Parathyroid adenoma (tissue), 2 donors: ENCODE data around the gene TXLNA.

Source experiments
- H2AFZ ChIP-seq: fragments of 300-600 bp; sonication (generic); one replicate; pipeline ENCODE4 v1.7.0; 2017; ENCODE audit warnings: antibody characterized with exemption, mild to moderate bottlenecking
- H3K27ac ChIP-seq: fragments of 300-600 bp; sonication (generic); one replicate; pipeline ENCODE4 v1.7.0; 2017
- H3K27me3 ChIP-seq: fragments of 300-600 bp; sonication (generic); one replicate; pipeline ENCODE4 v1.7.0; 2017; ENCODE audit warnings: low read length; ENCODE audit not compliant: control insufficient read depth, insufficient read depth
- H3K36me3 ChIP-seq: fragments of 300-600 bp; sonication (generic); one replicate; pipeline ENCODE4 v1.7.0; 2017; ENCODE audit warnings: low read length; ENCODE audit not compliant: control insufficient read depth, insufficient read depth
- H3K4me1 ChIP-seq: fragments of 300-600 bp; sonication (generic); one replicate; pipeline ENCODE4 v1.7.0; 2017; ENCODE audit warnings: control low read depth
- H3K4me2 ChIP-seq: fragments of 300-600 bp; sonication (generic); one replicate; pipeline ENCODE4 v1.7.0; 2017; ENCODE audit warnings: low read length
- H3K4me3 ChIP-seq: fragments of 300-600 bp; sonication (generic); one replicate; pipeline ENCODE4 v1.7.0; 2017; ENCODE audit warnings: low read depth, low read length
- H3K79me2 ChIP-seq: fragments of 300-600 bp; sonication (generic); one replicate; pipeline ENCODE4 v1.7.0; 2017; ENCODE audit warnings: control low read depth
- H3K9ac ChIP-seq: fragments of 300-600 bp; sonication (generic); one replicate; pipeline ENCODE4 v1.7.0; 2017; ENCODE audit warnings: mild to moderate bottlenecking
- H3K9me3 ChIP-seq: fragments of 300-600 bp; sonication (generic); one replicate; pipeline ENCODE4 v1.7.0; 2017; ENCODE audit warnings: low read length; ENCODE audit not compliant: control insufficient read depth
- TF ChIP-seq, protein P1 (sequence below): fragments of 300-600 bp; sonication (generic); IDR thresholded peaks from one replicate; pipeline ENCODE4 v1.7.0; 2017; ENCODE audit warnings: antibody characterized with exemption, mild to moderate bottlenecking
- donor health status: primary hyperparathyroidism.

Gene TXLNA

DNA sequence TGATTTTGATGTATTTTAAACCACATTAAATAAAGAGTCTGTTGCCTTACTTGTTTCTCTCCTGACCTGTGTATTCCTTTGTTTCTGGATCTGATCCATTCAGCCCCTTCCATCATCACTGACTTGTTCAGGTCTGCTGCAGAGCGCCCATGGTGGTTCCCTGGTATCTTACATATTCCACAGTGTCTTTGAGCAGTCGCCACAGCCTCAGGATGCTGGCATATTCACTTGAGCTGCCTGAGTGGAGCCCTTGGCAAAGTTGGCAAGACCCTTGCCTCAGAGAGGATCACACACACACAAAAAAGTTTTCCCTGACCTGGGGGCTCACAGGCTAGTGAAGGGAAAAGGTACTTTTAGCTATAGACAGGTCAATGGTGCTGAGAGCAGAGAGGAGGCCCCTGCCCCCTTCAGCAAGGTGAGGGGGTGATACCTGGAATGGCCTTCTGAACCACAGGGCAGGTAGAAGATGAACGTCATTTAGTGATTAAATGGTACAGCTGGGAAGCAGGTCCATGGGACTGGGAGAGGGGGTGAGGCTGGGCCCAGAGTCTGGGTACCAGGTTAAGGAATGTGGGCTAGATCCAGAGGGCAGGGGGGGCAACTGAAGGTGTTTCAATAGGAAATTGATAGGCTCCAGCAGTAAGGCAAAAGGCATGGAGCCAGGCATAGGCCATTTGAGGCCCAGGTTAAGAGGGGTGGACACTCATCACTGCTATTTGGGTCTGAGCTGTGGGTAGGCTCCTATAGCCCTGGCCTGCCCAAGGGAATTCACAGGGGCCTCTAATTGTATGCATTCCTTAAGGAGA, 19.0 kb downstream of the TXLNA start:
- H3K9ac ChIP-seq: no peak overlapping the region
- peaks cover 11% of the 10 kb centered on the region for H3K4me1 ChIP-seq
- H3K27ac ChIP-seq: no peak overlapping the region

DNA sequence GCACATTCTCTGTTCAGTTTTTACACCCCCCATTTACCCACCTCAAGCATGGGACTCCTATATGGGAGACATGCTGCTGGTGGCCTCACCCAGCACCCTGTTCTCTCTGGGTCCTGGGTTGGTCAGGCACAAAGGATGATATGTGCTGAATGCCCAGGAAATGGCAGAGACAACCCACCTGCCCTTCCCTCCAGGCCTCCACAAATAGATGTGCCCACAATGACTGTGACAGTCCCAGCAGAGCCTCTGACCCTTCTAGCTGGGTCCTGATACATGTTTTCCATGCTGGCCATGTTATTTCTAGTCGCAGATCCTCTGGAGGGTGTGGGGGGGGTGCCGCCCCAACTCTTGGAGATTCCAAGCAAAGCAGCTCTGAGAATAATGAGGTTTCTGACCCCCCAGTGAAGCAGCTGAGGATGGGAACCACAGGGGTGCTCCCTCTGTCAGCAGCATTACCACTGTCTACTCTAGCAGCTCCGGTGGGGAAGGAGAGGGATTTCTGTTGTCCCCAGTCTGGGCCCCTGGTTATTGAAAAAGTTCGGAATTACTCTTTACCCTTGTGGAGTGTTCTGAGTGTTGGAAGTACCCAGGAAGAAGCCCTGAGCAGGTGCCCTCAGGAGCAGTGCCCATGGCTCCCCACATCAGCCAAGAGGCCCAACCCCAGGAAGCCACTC, 19.7 kb downstream of the TXLNA start:
- H3K9ac ChIP-seq: no peak overlapping the region
- H3K4me3 ChIP-seq: peak overlapping the region; percentile 33
- peak overlapping the region; percentile 55 for H3K4me2 ChIP-seq
- no peaks in the 10 kb centered on the region for H3K27me3 ChIP-seq
- H3K27ac ChIP-seq: peak overlapping the region; percentile 88
- H3K36me3 ChIP-seq: no peaks in the 10 kb centered on the region
- no peak overlapping the region for H2AFZ ChIP-seq
- H3K9me3 ChIP-seq: no peaks in the 10 kb centered on the region
- H3K4me1 ChIP-seq: peaks cover 11% of the 10 kb centered on the region
- TF ChIP-seq, protein P1, sequence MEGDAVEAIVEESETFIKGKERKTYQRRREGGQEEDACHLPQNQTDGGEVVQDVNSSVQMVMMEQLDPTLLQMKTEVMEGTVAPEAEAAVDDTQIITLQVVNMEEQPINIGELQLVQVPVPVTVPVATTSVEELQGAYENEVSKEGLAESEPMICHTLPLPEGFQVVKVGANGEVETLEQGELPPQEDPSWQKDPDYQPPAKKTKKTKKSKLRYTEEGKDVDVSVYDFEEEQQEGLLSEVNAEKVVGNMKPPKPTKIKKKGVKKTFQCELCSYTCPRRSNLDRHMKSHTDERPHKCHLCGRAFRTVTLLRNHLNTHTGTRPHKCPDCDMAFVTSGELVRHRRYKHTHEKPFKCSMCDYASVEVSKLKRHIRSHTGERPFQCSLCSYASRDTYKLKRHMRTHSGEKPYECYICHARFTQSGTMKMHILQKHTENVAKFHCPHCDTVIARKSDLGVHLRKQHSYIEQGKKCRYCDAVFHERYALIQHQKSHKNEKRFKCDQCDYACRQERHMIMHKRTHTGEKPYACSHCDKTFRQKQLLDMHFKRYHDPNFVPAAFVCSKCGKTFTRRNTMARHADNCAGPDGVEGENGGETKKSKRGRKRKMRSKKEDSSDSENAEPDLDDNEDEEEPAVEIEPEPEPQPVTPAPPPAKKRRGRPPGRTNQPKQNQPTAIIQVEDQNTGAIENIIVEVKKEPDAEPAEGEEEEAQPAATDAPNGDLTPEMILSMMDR: no peak
- H3K79me2 ChIP-seq: no peaks in the 10 kb centered on the region

More for the DNA sequence above, 19.0 kb downstream of the TXLNA start:
- Histone ChIP-seq H3K4me2 (peak overlapping the region; percentile 20), H3K4me3 (no peak overlapping the region), H3K27me3 (no peaks in the 10 kb centered on the region), H3K36me3 (no peaks in the 10 kb centered on the region), H2AFZ (no peak overlapping the region), H3K79me2 (no peaks in the 10 kb centered on the region), H3K9me3 (no peaks in the 10 kb centered on the region)
- TF ChIP-seq, protein P1: no peak

DNA sequence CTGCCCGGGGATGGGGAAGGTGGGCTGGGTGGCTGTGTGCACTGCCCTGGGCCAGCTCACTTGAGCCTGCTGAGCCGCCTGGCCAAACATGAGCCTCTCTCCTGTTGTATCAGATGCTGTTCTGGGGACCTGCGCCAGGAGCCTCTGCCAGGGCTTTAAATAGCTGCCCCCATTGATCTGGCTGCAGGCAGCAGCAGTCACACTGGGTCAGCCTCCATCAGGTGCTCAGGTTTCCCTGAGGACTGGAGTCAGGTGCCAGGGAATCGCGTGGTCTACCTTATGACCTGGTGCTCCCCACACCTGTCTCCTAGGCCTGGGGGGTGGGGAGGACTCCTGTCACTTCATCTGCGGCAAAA, 20.2 kb downstream of the TXLNA start:
- peak overlapping the region; percentile 88 for H3K27ac ChIP-seq
- TF ChIP-seq, protein P1: no peak
- H2AFZ ChIP-seq: peak overlapping the region; percentile 88
- H3K9ac ChIP-seq: no peak overlapping the region
- H3K4me2 ChIP-seq: peak overlapping the region; percentile 91
- peak overlapping the region; percentile 72 for H3K4me3 ChIP-seq
- H3K9me3 ChIP-seq: no peaks in the 10 kb centered on the region
- peaks cover 11% of the 10 kb centered on the region for H3K4me1 ChIP-seq
- no peaks in the 10 kb centered on the region for H3K36me3 ChIP-seq
- no peaks in the 10 kb centered on the region for H3K79me2 ChIP-seq
- no peaks in the 10 kb centered on the region for H3K27me3 ChIP-seq

DNA sequence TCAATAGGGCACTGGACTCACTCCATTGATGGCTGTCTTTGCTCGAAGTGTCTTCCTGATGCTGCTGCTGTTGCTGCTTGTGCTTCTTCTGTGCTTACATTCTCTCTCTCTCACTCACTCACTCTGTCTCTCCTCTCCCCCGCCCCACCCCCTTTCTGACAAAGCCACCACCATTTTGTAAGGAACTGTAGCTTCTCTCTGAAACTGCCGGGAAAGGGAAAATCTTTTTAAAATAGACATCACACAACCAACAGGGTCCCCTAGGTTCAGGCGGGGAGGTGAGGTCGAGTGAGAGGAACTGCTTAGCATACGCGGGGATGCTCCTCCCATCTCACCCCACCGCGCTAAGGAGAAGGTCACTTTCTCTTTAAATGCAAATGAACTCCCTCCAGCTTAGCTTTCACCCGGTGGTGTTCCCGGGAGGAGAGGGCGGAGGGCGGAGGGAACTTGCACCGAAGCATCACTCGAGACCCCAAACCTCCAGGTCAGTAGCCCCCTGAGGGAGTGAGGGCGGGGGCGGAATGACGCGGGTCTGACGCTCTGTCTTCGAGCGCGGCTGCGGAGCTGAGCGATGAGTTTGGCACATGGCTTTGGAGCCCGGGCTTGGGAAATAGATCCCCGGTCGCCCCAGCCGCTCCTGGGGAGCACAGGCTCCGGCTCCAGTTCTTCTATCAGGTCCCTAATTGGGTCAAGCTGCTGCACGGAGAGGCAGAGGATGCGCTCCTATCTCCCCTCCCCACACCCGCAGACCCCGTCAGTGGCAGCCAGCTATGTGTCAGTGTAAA, 20.9 kb downstream of the TXLNA start, which contains the start of gene CCDC28B:
TSS of gene CCDC28B (plus strand) at position 370 of the 785 bp plus-strand sequence. CDS start 1,341 bp downstream, outside the sequence.
- H3K27ac ChIP-seq: peak within 1 kb of the TSS; percentile 88
- TF ChIP-seq, protein P1: no peak
- no peaks in the 10 kb centered on the region for H3K79me2 ChIP-seq
- H3K9ac ChIP-seq: no peak within 1 kb of the TSS
- no peaks in the 10 kb centered on the region for H3K9me3 ChIP-seq
- peak within 1 kb of the TSS; percentile 88 for H2AFZ ChIP-seq
- H3K27me3 ChIP-seq: no peaks in the 10 kb centered on the region
- H3K4me2 ChIP-seq: peak within 1 kb of the TSS; percentile 91
- H3K4me1 ChIP-seq: peaks cover 11% of the 10 kb centered on the region
- peak within 1 kb of the TSS; percentile 72 for H3K4me3 ChIP-seq
- no peaks in the 10 kb centered on the region for H3K36me3 ChIP-seq
